HepG2 (cell line): ENCODE measurements around the gene HOXB2. TPM values are rescaled to one million over a fixed set of nuclear protein-coding genes. Genes with fewer than 3 reads are reported as not detected.

Source experiments
- ATAC-seq: fragments of 200-7000 bp; cut with Tn5 transposase; 3 replicates; pipeline ENCODE4 v1.9.1; 2020; ENCODE audit warnings: mild to moderate bottlenecking, moderate library complexity
- BruUV-seq: library from RNA; stranded (reverse); fragments of 400-500 nt; replicated peaks from 2 replicates; lab custom pipeline; 2021; lab: Mats Ljungman, UMichigan
- CTCF ChIA-PET: fragments of 300-600 bp; formaldehyde crosslinking; extraction: SDS; loops from one replicate; lab custom pipeline; 2021; ENCODE audit warnings: low total read pairs, inconsistent platforms, low intra/inter-chr PET ratio; lab: Yijun Ruan, JAX
- POLR2A ChIA-PET: fragments of 350-600 bp; sonication (Branson Sonifier 250); formaldehyde crosslinking; loops from one replicate; lab custom pipeline; 2020; ENCODE audit warnings: antibody characterized with exemption, inconsistent platforms; lab: Yijun Ruan, JAX
- DNase-seq: peaks from one replicate; pipeline ENCODE4 v3.0.0-alpha.2; 2015; ENCODE audit warnings: low spot score
- FAIRE-seq: peaks from 3 replicates; lab custom pipeline; 2011; peaks lifted over from hg19 to GRCh38; lab: Jason Lieb, UNC
- H2AFZ ChIP-seq: one replicate; pipeline ENCODE4 v1.6.1; 2011; ENCODE audit warnings: low read length, inconsistent platforms
- H3K27ac ChIP-seq: fragments of 300-600 bp; 3 replicates; pipeline ENCODE4 v1.8.0; 2011; ENCODE audit warnings: mixed run types, mild to moderate bottlenecking, mixed read lengths, low read length, inconsistent platforms; ENCODE audit not compliant: insufficient read depth; ENCODE audit errors: extremely low read length
- H3K27me3 ChIP-seq, 2 experiments: fragments of 200-600 bp in 1 of 2; 2 replicates in 1 of 2; 3 replicates in 1 of 2; pipeline versions ENCODE4 v1.6.0 to v1.8.0; 2011; ENCODE audit warnings: low read length in 2 of 2, mild to moderate bottlenecking in 2 of 2, moderate library complexity in 2 of 2, inconsistent platforms in 1 of 2; ENCODE audit not compliant: insufficient read depth in 2 of 2, control insufficient read depth in 1 of 2
- H3K36me3 ChIP-seq, 2 experiments: fragments of 200-600 bp in 1 of 2; replicated peaks in 1 of 2; 2 replicates in 1 of 2; 3 replicates in 1 of 2; pipeline versions ENCODE4 v1.5.1 to v1.8.0; 2011; ENCODE audit warnings: low read length in 2 of 2, inconsistent platforms in 1 of 2; ENCODE audit not compliant: insufficient read depth in 2 of 2, control insufficient read depth in 1 of 2
- H3K4me1 ChIP-seq: 2 replicates; pipeline ENCODE4 v1.5.1; 2012; ENCODE audit warnings: low read length, inconsistent platforms; ENCODE audit not compliant: insufficient read depth
- H3K4me2 ChIP-seq: 2 replicates; pipeline ENCODE4 v1.6.0; 2011; ENCODE audit warnings: low read depth, low read length, inconsistent platforms
- H3K4me3 ChIP-seq, 3 experiments: fragments of 200-600 bp in 1 of 3; sonication (generic), shearing (Covaris generic) in 1 of 3; replicated peaks in 1 of 3; 2 replicates each; pipeline ENCODE4 v1.5.1; 2011 to 2016; ENCODE audit warnings: low read length in 3 of 3, inconsistent platforms in 2 of 3, low read depth in 2 of 3, mild to moderate bottlenecking in 2 of 3, control low read depth in 1 of 3, mixed read lengths in 1 of 3; ENCODE audit not compliant: insufficient read depth in 1 of 3
- H3K79me2 ChIP-seq: one replicate; pipeline ENCODE4 v1.6.1; 2011; ENCODE audit warnings: low read length, inconsistent platforms; ENCODE audit not compliant: insufficient read depth
- H3K9ac ChIP-seq: 2 replicates; pipeline ENCODE4 v1.6.0; 2011; ENCODE audit warnings: mild to moderate bottlenecking, low read depth, low read length, inconsistent platforms; ENCODE audit not compliant: insufficient read depth
- H3K9me3 ChIP-seq: 2 replicates; pipeline ENCODE4 v1.5.1; 2012; ENCODE audit warnings: mild to moderate bottlenecking, low read length
- H4K20me1 ChIP-seq: 2 replicates; pipeline ENCODE4 v1.6.0; 2011; ENCODE audit warnings: inconsistent platforms, mild to moderate bottlenecking, low read length, moderate library complexity; ENCODE audit not compliant: insufficient read depth
- ATF7 ChIP-seq, 2 experiments: fragments of 450-650 bp in 1 of 2; sonication (generic) in 1 of 2; formaldehyde crosslinking in 1 of 2; IDR thresholded peaks; 2 replicates each; pipeline versions ENCODE4 v1.4.0 to v1.6.1; 2016 to 2020; ENCODE audit warnings: antibody characterized with exemption in 1 of 2, mild to moderate bottlenecking in 1 of 2, missing genetic modification reagents in 1 of 2
- CEBPB ChIP-seq: IDR thresholded peaks from 2 replicates; pipeline ENCODE4 v1.6.1; 2011; ENCODE audit warnings: low read depth, low read length, improper control_type of control experiment, borderline replicate concordance
- CENPX ChIP-seq: sonication (generic); formaldehyde crosslinking; IDR thresholded peaks from 2 replicates; pipeline ENCODE4 v1.9.0; 2021; ENCODE audit warnings: mild to moderate bottlenecking, missing genetic modification reagents, moderate library complexity
- CERS6 ChIP-seq: sonication (generic); formaldehyde crosslinking; IDR thresholded peaks from 2 replicates; pipeline ENCODE4 v1.5.0; 2020; ENCODE audit warnings: missing genetic modification reagents
- EZH2 ChIP-seq: conservative IDR thresholded peaks from 2 replicates; pipeline ENCODE4 v1.6.1; 2012; ENCODE audit warnings: mild to moderate bottlenecking, low read depth, low read length, moderate library complexity
- GFI1 ChIP-seq: sonication (generic); formaldehyde crosslinking; IDR thresholded peaks from 2 replicates; pipeline ENCODE4 v1.5.0; 2020; ENCODE audit warnings: missing genetic modification reagents, mild to moderate bottlenecking, borderline replicate concordance
- IRF9 ChIP-seq: sonication (generic); formaldehyde crosslinking; IDR thresholded peaks from 2 replicates; pipeline ENCODE4 v1.8.0; 2022; ENCODE audit warnings: missing genetic modification reagents, mild to moderate bottlenecking, borderline replicate concordance
- RNF2 ChIP-seq: fragments of 450-650 bp; conservative IDR thresholded peaks from 2 replicates; pipeline ENCODE4 v1.6.1; 2016; ENCODE audit warnings: low read depth
- SMAD3 ChIP-seq: sonication (generic); formaldehyde crosslinking; IDR thresholded peaks from 2 replicates; pipeline ENCODE4 v1.4.0; 2020; ENCODE audit warnings: missing genetic modification reagents
- TCF7 ChIP-seq: sonication (generic); IDR thresholded peaks from 2 replicates; pipeline ENCODE4 v1.6.1; 2016; ENCODE audit warnings: antibody characterized with exemption, low read depth
- TEAD2 ChIP-seq: sonication (generic); formaldehyde crosslinking; IDR thresholded peaks from 2 replicates; pipeline ENCODE4 v1.9.0; 2021; ENCODE audit warnings: missing genetic modification reagents
- ZNF12 ChIP-seq: sonication (generic); formaldehyde crosslinking; IDR thresholded peaks from 2 replicates; pipeline ENCODE4 v1.5.0; 2020; ENCODE audit warnings: missing genetic modification reagents
- ZNF33A ChIP-seq: sonication (generic); formaldehyde crosslinking; IDR thresholded peaks from 2 replicates; pipeline ENCODE4 v1.5.1; 2020; ENCODE audit warnings: missing genetic modification reagents, mild to moderate bottlenecking, moderate library complexity, borderline replicate concordance
- ZNF441 ChIP-seq: sonication (generic); formaldehyde crosslinking; IDR thresholded peaks from 2 replicates; pipeline ENCODE4 v1.7.0; 2021; ENCODE audit warnings: missing genetic modification reagents, borderline replicate concordance
- ZNF660 ChIP-seq: sonication (generic); formaldehyde crosslinking; IDR thresholded peaks from 2 replicates; pipeline ENCODE4 v1.5.1; 2020; ENCODE audit warnings: mild to moderate bottlenecking, low read depth, missing genetic modification reagents, borderline replicate concordance
- ZNF674 ChIP-seq: sonication (generic); formaldehyde crosslinking; IDR thresholded peaks from 2 replicates; pipeline ENCODE4 v1.5.0; 2020; ENCODE audit warnings: low read depth, mild to moderate bottlenecking, missing genetic modification reagents
- ZNF749 ChIP-seq: sonication (generic); formaldehyde crosslinking; IDR thresholded peaks from 2 replicates; pipeline ENCODE4 v1.8.0; 2022; ENCODE audit warnings: mild to moderate bottlenecking, missing genetic modification reagents, moderate library complexity, borderline replicate concordance
- ZNF773 ChIP-seq: sonication (generic); formaldehyde crosslinking; IDR thresholded peaks from 2 replicates; pipeline ENCODE4 v1.4.0; 2020; ENCODE audit warnings: missing genetic modification reagents, borderline replicate concordance
- WGBS: methylation state at CpG from one replicate; pipeline ENCODE4 v1.1.6; 2017; ENCODE audit warnings: low lambda C conversion rate; 5-methylcytosine and 5-hydroxymethylcytosine counted together
- in situ Hi-C: cut with HindIII; loops from 2 replicates; pipeline ENCODE4 v1.10.0; 2017; ENCODE audit warnings: low pct_unique_long_range_greater_than_20kb; ENCODE audit not compliant: extremely low pct_ligation_motif_present
- intact Hi-C: fragments of 100-400 bp; cut with micrococcal nuclease; formaldehyde crosslinking; loops from one replicate; pipeline ENCODE4 v1.10.0; 2022; ENCODE audit not compliant: unreplicated experiment
- polyA plus RNA-seq, 8 experiments: library from polyadenylated mRNA; depleted of rRNA in 3 of 8; stranded (reverse) in 7 of 8; unstranded in 1 of 8; fragments of >200 nt; fragmentation: Illumina TruSeq in 4 of 8; extraction: Trizol in 4 of 8; gene quantifications; 2 replicates each; pipeline versions ENCODE4 v1.2.1 to v1.2.3, GENCODE V29; 2011 to 2016; ENCODE audit warnings: low read depth in 4 of 8, missing spikeins in 1 of 8, mixed read lengths in 1 of 8; ENCODE audit not compliant: insufficient read depth in 1 of 8
- total RNA-seq, 5 experiments: library from RNA; depleted of rRNA; stranded (reverse); fragments of >200 nt; fragmentation: Illumina TruSeq; extraction: Trizol; gene quantifications; 2 replicates each; pipeline ENCODE4 v1.2.3, GENCODE V29; 2016; ENCODE audit warnings: low read depth in 1 of 5

HOXB2 gene
- total and polyA plus RNA-seq, 2 of the 13 experiments (the other 11 are each of a cell fraction or from before 2014, with no cell fraction given): not detected

DNA sequence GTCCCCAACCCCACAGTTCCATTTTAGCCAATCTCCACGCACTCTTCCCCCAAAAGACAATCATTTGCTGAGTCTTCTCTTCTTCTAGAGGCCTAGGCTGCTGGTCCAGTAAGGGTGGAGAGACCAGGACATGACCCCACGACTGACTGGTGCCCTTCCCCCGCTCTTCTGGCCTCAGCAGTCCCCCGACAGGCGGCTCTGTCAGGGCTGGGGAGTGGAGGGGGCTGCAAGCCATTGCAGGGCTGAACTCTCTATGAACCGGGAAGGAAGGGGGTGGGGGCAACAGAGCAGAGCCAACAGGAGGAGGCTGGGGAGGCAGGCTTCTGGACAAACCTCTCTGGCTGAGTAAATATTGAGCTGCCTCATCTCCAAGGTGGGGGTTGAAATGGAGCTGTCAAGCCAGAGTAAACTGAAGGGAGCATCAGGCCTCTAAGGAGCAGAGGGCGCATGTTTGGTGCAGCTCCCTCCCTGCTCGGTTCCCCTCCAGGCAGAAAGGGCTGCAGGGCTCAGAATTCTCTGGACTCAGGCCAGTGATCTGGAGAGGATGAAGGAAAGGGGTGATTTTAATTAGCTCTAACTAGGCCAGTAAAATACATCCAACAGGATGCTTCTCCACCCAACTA lies 22.8 kb downstream of the HOXB2 start:
- POLR2A ChIA-PET: no interaction called here

More for the DNA sequence above, 22.8 kb downstream of the HOXB2 start:
- no peak overlapping the region for H3K4me2 ChIP-seq
- ATAC-seq: no peak; the same call in 2 of the 3 replicates
- H3K4me1 ChIP-seq: no peaks in the 10 kb centered on the region
- no TSS peak for BruUV-seq
- no peak overlapping the region for H2AFZ ChIP-seq
- H3K27me3 ChIP-seq: peaks cover 3 to 35% of the 10 kb centered on the region in 2 experiments; a peak in 4 of 5 replicates
- no peak overlapping the region for H3K4me3 ChIP-seq
- no peak overlapping the region for H3K27ac ChIP-seq
- no peaks in the 10 kb centered on the region for H3K9me3 ChIP-seq
- TF ChIP-seq ZNF441 (no peak), TEAD2 (CRISPR knock-in tag) (no peak), CENPX (CRISPR knock-in tag) (no peak), ATF7 (IDR thresholded peaks at IDR 0.05) (no peak), ATF7 (CRISPR knock-in tag; IDR thresholded peaks at IDR 0.05) (no peak), EZH2 (no peak), ZNF12 (CRISPR knock-in tag) (no peak), ZNF674 (CRISPR knock-in tag) (no peak), ZNF33A (CRISPR knock-in tag) (no peak), ZNF749 (CRISPR knock-in tag) (no peak), IRF9 (CRISPR knock-in tag) (no peak), ZNF773 (CRISPR knock-in tag) (no peak), CERS6 (CRISPR knock-in tag) (no peak), CEBPB (no peak), ZNF660 (CRISPR knock-in tag) (no peak), SMAD3 (CRISPR knock-in tag) (no peak), RNF2 (no peak), TCF7 (no peak), GFI1 (CRISPR knock-in tag) (no peak)
- CTCF ChIA-PET: no interaction called here
- DNase-seq: no peak
- in situ Hi-C loops (no loop called here), intact Hi-C loops (loop anchor here (5.0 kb wide), 1 partner anchor 650 kb away; no protein-coding TSS in a partner anchor)
- H3K9ac ChIP-seq: no peak overlapping the region
- no peaks in the 10 kb centered on the region for H3K79me2 ChIP-seq
- no peaks in the 10 kb centered on the region for H4K20me1 ChIP-seq
- H3K36me3 ChIP-seq: no peaks in the 10 kb centered on the region
- 7% methylated on average over 8 of the region's 8 CpGs for WGBS
- FAIRE-seq: no peak
